Immature natural killer cell (primary cell): ENCODE results near the gene ACTL7B. TPM values are rescaled to one million over a fixed set of nuclear protein-coding genes. Genes with fewer than 3 reads are reported as not detected.

ENCODE experiments used
- DNase-seq, 3 donors: peaks; one replicate each; pipeline ENCODE4 v3.0.0; 2022; ENCODE audit warnings: mixed read lengths in 1 of 3
- H3K27ac Mint-ChIP-seq, 6 donors: one replicate each; pipeline ENCODE4 v1.8.0; 2020; ENCODE audit warnings: mixed read lengths in 6 of 6, mild to moderate bottlenecking in 5 of 6, inconsistent platforms in 4 of 6, moderate library complexity in 3 of 6
- H3K27me3 Mint-ChIP-seq, 3 donors: one replicate each; pipeline ENCODE4 v1.8.0; 2020 to 2021; ENCODE audit warnings: low read depth in 3 of 3, mild to moderate bottlenecking in 3 of 3, mixed read lengths in 3 of 3, moderate library complexity in 3 of 3, inconsistent platforms in 1 of 3
- H3K36me3 Mint-ChIP-seq, 3 donors: one replicate each; pipeline ENCODE4 v1.8.0; 2020; ENCODE audit warnings: mixed read lengths in 3 of 3, inconsistent platforms in 2 of 3, mild to moderate bottlenecking in 2 of 3
- H3K4me1 Mint-ChIP-seq, 2 donors: one replicate each; pipeline ENCODE4 v1.8.0; 2020; ENCODE audit warnings: inconsistent platforms in 2 of 2, mild to moderate bottlenecking in 2 of 2, mixed read lengths in 2 of 2, moderate library complexity in 1 of 2
- H3K4me3 Mint-ChIP-seq, 5 donors: one replicate each; pipeline ENCODE4 v1.8.0; 2020; ENCODE audit warnings: mild to moderate bottlenecking in 5 of 5, mixed read lengths in 5 of 5, inconsistent platforms in 3 of 5, moderate library complexity in 3 of 5
- H3K9me3 Mint-ChIP-seq, 6 donors: one replicate each; pipeline ENCODE4 v1.8.0; 2020; ENCODE audit warnings: mild to moderate bottlenecking in 6 of 6, mixed read lengths in 6 of 6, inconsistent platforms in 4 of 6, moderate library complexity in 3 of 6
- polyA plus RNA-seq, 3 donors: library from polyadenylated mRNA; unstranded; fragments of 300-500 nt; fragmentation: Illumina TruSeq; gene quantifications; one replicate each; pipeline ENCODE4 v1.2.3, GENCODE V29; 2021

Gene ACTL7B
- polyA plus RNA-seq, 3 donors from 2014 or later, result not detected

DNA sequence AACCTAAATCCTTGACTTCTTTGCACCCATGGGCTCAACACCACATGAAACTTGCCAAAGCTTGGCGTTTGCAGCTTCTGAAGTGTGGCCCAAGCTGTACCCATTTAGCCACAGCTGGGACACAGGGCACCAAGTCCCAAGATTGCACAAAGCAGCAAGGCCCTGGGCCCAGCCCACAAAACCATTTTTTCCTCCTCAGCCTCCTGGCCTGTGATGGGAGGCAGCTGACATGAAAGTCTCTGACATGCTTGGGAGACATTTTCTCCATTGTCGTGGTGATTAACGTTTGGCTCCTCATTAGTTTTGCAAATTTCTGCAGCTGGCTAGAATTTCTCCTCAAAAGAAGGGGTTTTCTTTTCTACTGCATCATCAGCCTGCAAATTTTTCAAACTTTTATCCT lies 32.0 kb downstream of the ACTL7B start:
- no peaks in the 10 kb centered on the region for H3K36me3 Mint-ChIP-seq
- H3K27me3 Mint-ChIP-seq, result peaks cover 4 to 17% (median 6%) of the 10 kb centered on the region in 3 donors
- H3K9me3 Mint-ChIP-seq, result peaks cover 0 to 8% (median 2%) of the 10 kb centered on the region in 6 donors
- H3K4me3 Mint-ChIP-seq, result no peak overlapping the region
- DNase-seq, result no peak
- no peaks in the 10 kb centered on the region for H3K4me1 Mint-ChIP-seq
- H3K27ac Mint-ChIP-seq, result no peak overlapping the region

DNA sequence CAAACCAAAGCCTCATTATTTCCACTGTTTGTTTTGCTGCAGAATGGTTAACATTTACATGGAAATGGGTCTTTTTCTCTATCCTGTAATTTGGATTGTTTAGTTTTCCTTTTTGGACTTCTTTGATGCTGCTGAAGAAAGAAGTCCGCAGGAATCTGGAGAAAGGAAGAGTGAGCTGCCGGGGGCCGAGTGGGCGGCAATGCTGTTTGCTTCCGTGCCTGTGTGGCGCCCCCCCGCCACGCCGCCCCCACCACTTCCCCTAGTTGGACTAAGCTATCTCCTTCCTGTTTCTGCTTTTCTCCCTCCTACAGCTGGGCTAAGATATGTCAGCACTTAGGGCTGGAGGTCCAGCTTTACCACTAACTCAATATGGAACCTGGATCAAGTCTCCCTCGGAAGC lies 39.7 kb downstream of the ACTL7B start:
- Mint-ChIP-seq H3K27ac (no peak overlapping the region), H3K9me3 (no peaks in the 10 kb centered on the region), H3K36me3 (peaks cover 0 to 3% (median 0%) of the 10 kb centered on the region in 3 donors), H3K4me1 (no peaks in the 10 kb centered on the region), H3K4me3 (peak overlapping the region in 1 of 5 donors; percentile 16), H3K27me3 (peaks cover 1 to 16% (median 7%) of the 10 kb centered on the region in 3 donors)
- DNase-seq, result no peak

DNA sequence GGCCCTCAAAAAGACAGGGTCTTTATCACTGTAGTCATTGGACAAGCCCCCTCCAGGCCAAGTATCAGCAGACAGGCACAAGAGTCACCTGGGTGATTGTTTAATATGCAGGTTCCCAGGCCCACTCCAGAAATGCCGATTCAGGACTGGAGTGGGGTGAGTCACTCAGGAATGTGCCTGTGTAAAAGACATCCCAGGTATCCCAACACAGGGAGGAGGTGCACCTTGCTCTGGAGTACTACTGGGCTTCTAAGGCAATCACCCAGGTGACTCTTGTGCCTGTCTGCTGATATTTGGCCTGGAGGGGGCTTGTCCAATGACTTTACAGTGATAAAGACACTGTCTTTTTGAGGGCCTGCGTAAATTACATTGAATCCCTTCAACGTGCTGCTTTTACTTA lies 40.6 kb downstream of the ACTL7B start:
- Mint-ChIP-seq H3K4me1 (no peaks in the 10 kb centered on the region), H3K27me3 (peaks cover 1 to 14% (median 7%) of the 10 kb centered on the region in 3 donors)

DNA sequence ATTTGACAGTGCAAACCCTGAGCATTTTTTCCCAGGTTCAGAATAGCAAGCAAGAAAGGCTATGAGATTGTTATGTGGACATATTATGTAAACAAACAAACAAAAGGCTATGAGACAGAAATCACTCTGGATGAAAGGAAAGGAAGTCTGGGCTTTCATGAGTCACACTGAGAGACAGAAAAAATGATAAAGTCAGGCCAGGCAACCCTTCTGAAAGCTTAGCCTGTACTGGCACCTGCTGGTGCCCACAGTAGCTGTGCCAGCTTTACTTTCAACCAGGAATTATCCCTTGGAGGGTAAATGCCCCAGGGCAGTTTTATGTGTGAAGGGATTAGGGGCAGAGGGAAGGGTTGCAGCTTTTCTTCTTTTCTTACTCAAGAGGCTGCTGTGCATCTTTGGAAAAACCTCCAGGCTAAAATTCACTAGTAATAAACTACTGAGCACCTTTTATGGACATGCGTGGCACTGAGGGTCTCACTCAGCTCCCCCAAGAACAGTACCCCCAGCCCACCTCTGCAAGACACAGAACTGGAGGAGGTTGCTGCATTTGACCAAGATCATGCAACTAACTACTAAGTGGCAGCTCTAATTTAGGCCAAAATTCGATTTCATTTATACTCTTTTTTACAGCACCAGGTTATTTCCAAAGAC lies 41.7 kb downstream of the ACTL7B start:
- Mint-ChIP-seq H3K36me3 (peaks cover 0 to 3% (median 0%) of the 10 kb centered on the region in 3 donors), H3K4me1 (no peaks in the 10 kb centered on the region), H3K4me3 (no peak overlapping the region), H3K9me3 (no peaks in the 10 kb centered on the region), H3K27me3 (peaks cover 1 to 11% (median 7%) of the 10 kb centered on the region in 3 donors), H3K27ac (no peak overlapping the region)
- DNase-seq, result no peak

More for the DNA sequence above, 40.6 kb downstream of the ACTL7B start:
- Mint-ChIP-seq H3K27ac (no peak overlapping the region), H3K36me3 (peaks cover 0 to 3% (median 0%) of the 10 kb centered on the region in 3 donors), H3K4me3 (no peak overlapping the region), H3K9me3 (no peaks in the 10 kb centered on the region)
- no peak for DNase-seq

DNA sequence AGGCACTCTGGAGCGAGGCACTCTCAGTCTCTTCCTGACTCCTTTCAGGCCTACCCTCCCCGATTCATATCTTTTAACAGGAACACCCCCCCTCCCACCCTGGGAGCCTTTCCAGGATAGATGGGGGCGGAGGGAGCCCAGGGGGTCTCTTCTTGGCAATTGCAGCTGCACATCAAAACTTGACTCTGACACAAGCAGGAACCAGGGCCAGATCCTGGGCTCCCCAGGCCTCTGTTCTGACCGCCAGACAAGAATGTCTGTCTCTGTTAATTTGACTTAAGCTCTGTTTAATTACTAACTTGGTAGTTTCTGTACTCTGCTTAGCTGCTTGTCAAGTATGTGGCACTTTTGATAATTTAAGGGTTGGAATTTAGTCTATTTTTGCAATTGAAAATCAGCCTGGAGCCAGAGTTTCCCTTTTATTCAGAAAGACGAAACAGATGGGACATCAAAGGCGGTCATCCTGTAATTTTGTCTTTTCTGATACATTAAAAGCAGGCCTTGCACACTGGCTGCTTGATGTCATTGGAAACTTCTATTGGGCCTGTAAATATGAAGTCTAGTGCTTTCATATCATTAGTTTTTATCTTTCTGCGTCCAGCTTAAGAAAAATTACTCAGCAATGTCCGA lies 43.3 kb downstream of the ACTL7B start:
- Mint-ChIP-seq H3K36me3 (peaks cover 0 to under 1% (median 0%) of the 10 kb centered on the region in 3 donors), H3K4me3 (no peak overlapping the region), H3K4me1 (no peaks in the 10 kb centered on the region), H3K9me3 (no peaks in the 10 kb centered on the region), H3K27me3 (peaks cover 1 to 11% (median 5%) of the 10 kb centered on the region in 3 donors), H3K27ac (no peak overlapping the region)
- no peak for DNase-seq

DNA sequence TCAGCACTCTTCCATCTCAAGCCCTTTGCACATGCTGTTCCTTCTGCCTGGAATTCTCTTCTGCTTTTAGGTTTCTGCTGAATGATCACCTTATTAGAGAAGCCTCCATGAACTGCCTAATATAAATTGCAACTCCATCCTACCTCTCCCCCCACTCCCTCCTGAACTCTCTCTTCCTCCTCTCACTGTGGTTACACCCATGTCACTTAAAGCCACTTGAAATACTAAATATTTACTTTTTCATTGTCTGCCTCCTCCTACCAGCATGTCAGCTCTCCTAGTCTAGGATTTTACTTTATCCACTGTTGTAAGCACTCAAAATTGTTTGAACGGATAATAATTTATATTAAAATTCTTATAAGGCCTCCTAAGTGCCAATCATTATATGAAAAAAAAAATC lies 43.8 kb downstream of the ACTL7B start:
- Mint-ChIP-seq H3K27me3 (peaks cover 1 to 11% (median 5%) of the 10 kb centered on the region in 3 donors), H3K9me3 (peaks cover 0 to 3% (median 0%) of the 10 kb centered on the region in 6 donors)

DNA sequence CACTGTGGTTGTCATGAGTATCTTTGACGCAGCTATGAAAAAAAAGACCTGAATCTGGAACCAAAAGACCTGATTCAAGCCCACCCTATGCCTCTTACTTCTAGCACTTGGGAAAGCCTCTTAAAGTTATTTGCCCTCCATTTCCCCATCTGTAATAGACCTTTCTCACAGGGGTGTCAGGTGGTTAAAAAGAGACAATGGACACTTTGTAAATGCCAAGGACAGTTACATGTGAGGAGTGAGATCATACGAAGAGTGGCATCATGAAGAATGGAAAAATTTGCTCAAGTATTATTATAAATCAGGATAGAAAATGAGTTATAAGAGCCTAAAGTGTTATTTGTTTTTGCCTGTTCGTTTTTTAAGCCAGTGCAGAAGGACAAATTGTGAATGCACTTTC lies 46.5 kb downstream of the ACTL7B start:
- H3K27me3 Mint-ChIP-seq, result peaks cover 0 to 7% (median 1%) of the 10 kb centered on the region in 3 donors
- no peak overlapping the region for H3K4me3 Mint-ChIP-seq
- H3K36me3 Mint-ChIP-seq, result no peaks in the 10 kb centered on the region
- H3K27ac Mint-ChIP-seq, result no peak overlapping the region
- H3K9me3 Mint-ChIP-seq, result peaks cover 0 to 3% (median 0%) of the 10 kb centered on the region in 6 donors
- H3K4me1 Mint-ChIP-seq, result no peaks in the 10 kb centered on the region
- DNase-seq, result no peak

More for the DNA sequence above, 43.8 kb downstream of the ACTL7B start:
- Mint-ChIP-seq H3K4me3 (no peak overlapping the region), H3K4me1 (no peaks in the 10 kb centered on the region), H3K27ac (no peak overlapping the region), H3K36me3 (no peaks in the 10 kb centered on the region)
- no peak for DNase-seq

Other genes starting within 250 kb of the ACTL7B start
- gene ACTL7A, start 6.3 kb upstream of the ACTL7B start, polyA plus RNA-seq, result not detected
- 10 to 100 TPM in 2 of 3 donors, 1 to 10 TPM in 1; 9.2 to 18.8 (median 17.3) TPM for gene ELP1, start 78.1 kb upstream of the ACTL7B start, polyA plus RNA-seq
- gene ABITRAM, start 78.4 kb upstream of the ACTL7B start, polyA plus RNA-seq, result 10 to 100 TPM in 2 of 3 donors, 1 to 10 TPM in 1; 7.5 to 24.4 (median 10.6) TPM
- gene CTNNAL1, start 157.5 kb upstream of the ACTL7B start, polyA plus RNA-seq, result 1 to 10 TPM in 2 of 3 donors, not detected in 1; 1.7 to 5.2 TPM